ENCODE results near the gene ZRANB1.

ZRANB1 gene

GRCh38 chr10:124903111-124903510 is 38.8 kb upstream of the ZRANB1 start:
- Histone ChIP-seq H3K27me3 (replicated peaks in 2 of 5; ENCODE audit: control insufficient read depth in 4 of 5, insufficient read depth in 5 of 5, low read length in 4 of 5) (peaks cover 0 to 3% (median 0%) of the 10 kb centered on the region in 5 experiments), H3K27ac (ENCODE audit: insufficient read depth in 1 of 2, low read depth in 1 of 2, low read length in 2 of 2, poor library complexity in 1 of 2, severe bottlenecking in 2 of 2) (no peak overlapping the region), H3K4me1 (ENCODE audit: control extremely low read depth in 1 of 4, control insufficient read depth in 4 of 4, insufficient read depth in 4 of 4, low read length in 3 of 4) (no peaks in the 10 kb centered on the region), H3K36me3 (ENCODE audit: control insufficient read depth in 4 of 4, insufficient read depth in 4 of 4, low read length in 3 of 4) (no peaks in the 10 kb centered on the region), H3K9me3 (ENCODE audit: control extremely low read depth in 1 of 5, control insufficient read depth in 4 of 5, insufficient read depth in 2 of 5, low read depth in 1 of 5, low read length in 4 of 5) (no peaks in the 10 kb centered on the region), H3K4me3 (ENCODE audit: control insufficient read depth in 1 of 7, extremely low read depth in 1 of 7, insufficient read depth in 4 of 7, low read depth in 2 of 7, low read length in 6 of 7) (no peak overlapping the region)
- POLR2A ChIA-PET = no interaction called here
- CTCF ChIA-PET = interaction anchor here (1.4 kb wide), 1 partner anchor 13 kb away, joined by 3 read pairs; no protein-coding TSS in a partner anchor
- 88% methylated on average over 2 of the region's 2 CpGs for WGBS (ENCODE audit: insufficient coverage)
- no peak for DNase-seq

DNA sequence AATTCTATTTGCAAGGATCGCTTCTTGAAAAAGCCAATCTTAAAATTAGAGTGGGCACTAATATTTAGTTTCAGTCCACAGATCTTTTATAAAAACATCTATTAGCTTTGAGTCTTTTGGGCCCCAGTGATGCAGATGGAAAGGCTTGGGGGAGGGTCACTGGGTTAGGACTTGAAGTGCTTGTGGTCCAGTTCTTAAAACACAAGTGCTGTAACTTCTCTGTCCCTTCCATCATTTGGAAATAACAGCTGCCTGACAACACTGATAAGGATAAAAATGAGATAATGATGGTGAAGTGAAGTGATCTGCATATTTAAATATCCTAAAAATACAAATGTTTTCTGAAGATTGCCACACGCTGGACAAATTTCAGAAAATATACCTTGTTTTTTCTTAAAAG is 37.1 kb upstream of the ZRANB1 start:
- ChIA-PET POLR2A (interaction anchor here (0.7 kb wide), 1 partner anchor 49 kb away, joined by 3 read pairs; no protein-coding TSS in a partner anchor), CTCF (no interaction called here)
- no peak for DNase-seq
- H3K36me3 ChIP-seq (ENCODE audit: control insufficient read depth in 4 of 4, insufficient read depth in 4 of 4, low read length in 3 of 4) = no peaks in the 10 kb centered on the region
- H3K9me3 ChIP-seq (ENCODE audit: control extremely low read depth in 1 of 5, control insufficient read depth in 4 of 5, insufficient read depth in 2 of 5, low read depth in 1 of 5, low read length in 4 of 5) = no peaks in the 10 kb centered on the region
- no peaks in the 10 kb centered on the region for H3K4me1 ChIP-seq (ENCODE audit: control extremely low read depth in 1 of 4, control insufficient read depth in 4 of 4, insufficient read depth in 4 of 4, low read length in 3 of 4)
- H3K27ac ChIP-seq (ENCODE audit: insufficient read depth in 1 of 2, low read depth in 1 of 2, low read length in 2 of 2, poor library complexity in 1 of 2, severe bottlenecking in 2 of 2) = no peak overlapping the region
- WGBS (ENCODE audit: insufficient coverage) = 80% methylated on average over 1 of the region's 2 CpGs
- H3K27me3 ChIP-seq (replicated peaks in 2 of 5; ENCODE audit: control insufficient read depth in 4 of 5, insufficient read depth in 5 of 5, low read length in 4 of 5) = peaks cover 0 to 2% (median 0%) of the 10 kb centered on the region in 5 experiments
- H3K4me3 ChIP-seq (ENCODE audit: control insufficient read depth in 1 of 7, extremely low read depth in 1 of 7, insufficient read depth in 4 of 7, low read depth in 2 of 7, low read length in 6 of 7) = no peak overlapping the region

DNA sequence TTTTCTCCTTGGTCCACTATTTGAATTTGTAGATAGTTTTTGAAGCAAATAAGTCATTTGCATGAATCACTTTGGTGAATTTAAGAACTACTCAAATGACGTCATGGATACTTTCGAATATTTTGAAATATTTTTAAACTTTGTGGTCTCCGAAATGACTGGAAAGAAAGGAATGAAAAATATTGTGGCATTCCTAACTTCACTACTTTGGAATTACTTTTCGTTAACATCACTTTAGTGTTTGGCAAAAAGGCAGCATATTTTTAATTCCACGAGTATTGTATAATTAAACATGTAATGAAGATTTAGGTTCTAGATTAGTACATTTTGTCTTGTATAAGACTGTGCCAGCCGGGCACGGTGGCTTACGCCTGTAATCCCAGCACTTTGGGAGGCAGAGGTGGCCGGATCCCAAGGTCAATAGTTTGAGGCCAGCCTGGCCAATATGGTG is 35.3 kb upstream of the ZRANB1 start:
- DNase-seq = no peak
- no peaks in the 10 kb centered on the region for H3K27me3 ChIP-seq (replicated peaks in 2 of 5; ENCODE audit: control insufficient read depth in 4 of 5, insufficient read depth in 5 of 5, low read length in 4 of 5)
- no peaks in the 10 kb centered on the region for H3K36me3 ChIP-seq (ENCODE audit: control insufficient read depth in 4 of 4, insufficient read depth in 4 of 4, low read length in 3 of 4)
- H3K9me3 ChIP-seq (ENCODE audit: control extremely low read depth in 1 of 5, control insufficient read depth in 4 of 5, insufficient read depth in 2 of 5, low read depth in 1 of 5, low read length in 4 of 5) = no peaks in the 10 kb centered on the region
- no peak overlapping the region for H3K4me3 ChIP-seq (ENCODE audit: control insufficient read depth in 1 of 7, extremely low read depth in 1 of 7, insufficient read depth in 4 of 7, low read depth in 2 of 7, low read length in 6 of 7)
- CTCF ChIA-PET = no interaction called here
- no peak overlapping the region for H3K27ac ChIP-seq (ENCODE audit: insufficient read depth in 1 of 2, low read depth in 1 of 2, low read length in 2 of 2, poor library complexity in 1 of 2, severe bottlenecking in 2 of 2)
- POLR2A ChIA-PET = no interaction called here
- 96% methylated on average over 5 of the region's 9 CpGs for WGBS (ENCODE audit: insufficient coverage)
- H3K4me1 ChIP-seq (ENCODE audit: control extremely low read depth in 1 of 4, control insufficient read depth in 4 of 4, insufficient read depth in 4 of 4, low read length in 3 of 4) = peaks cover 1 to 10% (median 9%) of the 10 kb centered on the region in 4 experiments

DNA sequence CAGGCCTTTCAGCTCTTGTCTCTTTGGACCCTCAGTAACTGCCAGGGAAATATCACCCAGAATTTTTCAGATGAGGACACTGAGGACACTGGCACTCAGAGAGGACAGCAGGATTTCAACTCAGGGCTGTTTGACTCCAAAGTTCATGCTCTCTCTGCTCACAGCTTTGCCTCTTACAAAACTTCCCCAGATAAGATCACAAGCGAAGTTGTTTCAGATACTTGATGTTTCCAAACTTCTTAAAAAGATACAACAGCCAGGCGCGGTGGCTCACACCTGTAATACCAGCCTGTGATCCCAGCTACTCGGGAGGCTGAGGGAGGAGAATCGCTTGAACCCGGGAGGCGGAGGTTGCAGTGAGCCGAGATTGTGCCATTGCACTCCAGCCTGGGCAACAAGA is 32.4 kb upstream of the ZRANB1 start:
- Histone ChIP-seq H3K9me3 (ENCODE audit: control extremely low read depth in 1 of 5, control insufficient read depth in 4 of 5, insufficient read depth in 2 of 5, low read depth in 1 of 5, low read length in 4 of 5) (no peaks in the 10 kb centered on the region), H3K36me3 (ENCODE audit: control insufficient read depth in 4 of 4, insufficient read depth in 4 of 4, low read length in 3 of 4) (no peaks in the 10 kb centered on the region), H3K27ac (ENCODE audit: insufficient read depth in 1 of 2, low read depth in 1 of 2, low read length in 2 of 2, poor library complexity in 1 of 2, severe bottlenecking in 2 of 2) (no peak overlapping the region), H3K4me3 (ENCODE audit: control insufficient read depth in 1 of 7, extremely low read depth in 1 of 7, insufficient read depth in 4 of 7, low read depth in 2 of 7, low read length in 6 of 7) (no peak overlapping the region), H3K4me1 (ENCODE audit: control extremely low read depth in 1 of 4, control insufficient read depth in 4 of 4, insufficient read depth in 4 of 4, low read length in 3 of 4) (peaks cover 6 to 20% (median 18%) of the 10 kb centered on the region in 4 experiments), H3K27me3 (replicated peaks in 2 of 5; ENCODE audit: control insufficient read depth in 4 of 5, insufficient read depth in 5 of 5, low read length in 4 of 5) (no peaks in the 10 kb centered on the region)
- ChIA-PET POLR2A (no interaction called here), CTCF (interaction anchor here (0.7 kb wide), 1 partner anchor 882 kb away, joined by 3 read pairs; no protein-coding TSS in a partner anchor)
- WGBS (ENCODE audit: insufficient coverage) = 90% methylated on average over 3 of the region's 8 CpGs
- no peak for DNase-seq

DNA sequence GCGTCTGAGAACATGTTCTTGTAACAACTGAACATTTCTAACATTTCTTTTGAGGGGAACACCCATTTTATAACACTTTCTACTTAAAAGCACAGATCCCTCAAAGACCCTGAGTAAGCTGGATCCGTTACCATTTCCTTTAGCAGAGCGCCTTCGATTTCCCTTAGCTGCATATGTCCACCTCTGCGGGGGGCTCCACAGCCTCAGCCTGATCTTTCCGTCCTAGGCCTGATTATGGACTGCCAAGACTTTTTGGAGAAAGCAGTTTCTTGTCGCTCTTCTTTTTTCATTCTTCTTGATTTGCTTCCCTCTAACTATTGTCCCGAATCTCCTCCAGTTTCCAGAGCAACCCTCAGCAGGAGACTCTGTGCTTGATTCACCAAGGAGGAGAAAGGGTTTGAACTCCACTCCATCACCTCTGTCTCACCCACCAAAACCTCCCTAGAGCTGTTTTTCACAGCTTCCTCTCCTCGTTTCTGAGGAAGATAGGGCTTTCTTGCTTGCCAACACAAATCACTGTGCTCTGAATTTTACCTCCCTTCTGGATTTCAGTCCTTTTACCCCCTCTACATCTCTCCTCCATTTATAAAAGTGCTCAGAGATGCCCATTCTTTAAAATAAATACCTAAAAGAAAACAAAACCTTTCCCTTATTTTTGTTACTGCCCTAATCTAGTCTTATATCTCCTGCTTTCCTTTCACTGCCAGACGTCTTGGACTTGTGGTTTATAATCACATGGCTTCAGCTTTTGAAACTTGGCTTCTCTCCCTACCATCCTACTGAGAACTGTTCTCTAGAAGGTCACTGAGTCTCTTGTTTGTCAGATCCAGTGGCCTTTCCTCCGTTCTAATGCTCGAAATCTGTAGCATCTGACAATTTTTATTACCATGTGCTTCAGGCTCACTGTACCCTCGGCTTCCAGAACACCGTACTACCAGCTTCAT is 30.5 kb upstream of the ZRANB1 start:
- DNase-seq = peak; percentile 50 to 71 (median 62)
- POLR2A ChIA-PET = interaction anchor here (0.6 kb wide), 1 partner anchor 248 kb away, joined by 3 read pairs; no protein-coding TSS in a partner anchor
- WGBS (ENCODE audit: insufficient coverage) = 16% methylated on average over 14 of the region's 14 CpGs
- no peaks in the 10 kb centered on the region for H3K36me3 ChIP-seq (ENCODE audit: control insufficient read depth in 4 of 4, insufficient read depth in 4 of 4, low read length in 3 of 4)
- peak overlapping the region in 5 of 7 experiments; percentile 9 to 63 (median 30) for H3K4me3 ChIP-seq (ENCODE audit: control insufficient read depth in 1 of 7, extremely low read depth in 1 of 7, insufficient read depth in 4 of 7, low read depth in 2 of 7, low read length in 6 of 7)
- no peaks in the 10 kb centered on the region for H3K27me3 ChIP-seq (replicated peaks in 2 of 5; ENCODE audit: control insufficient read depth in 4 of 5, insufficient read depth in 5 of 5, low read length in 4 of 5)
- CTCF ChIA-PET = interaction anchor here (1.0 to 1.2 kb wide), 2 partner anchors 11 to 81 kb away, joined by 3 read pairs; no protein-coding TSS in a partner anchor
- H3K9me3 ChIP-seq (ENCODE audit: control extremely low read depth in 1 of 5, control insufficient read depth in 4 of 5, insufficient read depth in 2 of 5, low read depth in 1 of 5, low read length in 4 of 5) = no peaks in the 10 kb centered on the region
- H3K27ac ChIP-seq (ENCODE audit: insufficient read depth in 1 of 2, low read depth in 1 of 2, low read length in 2 of 2, poor library complexity in 1 of 2, severe bottlenecking in 2 of 2) = peak overlapping the region in 1 of 2 experiments; percentile 67
- peaks cover 14 to 28% (median 23%) of the 10 kb centered on the region in 4 experiments for H3K4me1 ChIP-seq (ENCODE audit: control extremely low read depth in 1 of 4, control insufficient read depth in 4 of 4, insufficient read depth in 4 of 4, low read length in 3 of 4)

DNA sequence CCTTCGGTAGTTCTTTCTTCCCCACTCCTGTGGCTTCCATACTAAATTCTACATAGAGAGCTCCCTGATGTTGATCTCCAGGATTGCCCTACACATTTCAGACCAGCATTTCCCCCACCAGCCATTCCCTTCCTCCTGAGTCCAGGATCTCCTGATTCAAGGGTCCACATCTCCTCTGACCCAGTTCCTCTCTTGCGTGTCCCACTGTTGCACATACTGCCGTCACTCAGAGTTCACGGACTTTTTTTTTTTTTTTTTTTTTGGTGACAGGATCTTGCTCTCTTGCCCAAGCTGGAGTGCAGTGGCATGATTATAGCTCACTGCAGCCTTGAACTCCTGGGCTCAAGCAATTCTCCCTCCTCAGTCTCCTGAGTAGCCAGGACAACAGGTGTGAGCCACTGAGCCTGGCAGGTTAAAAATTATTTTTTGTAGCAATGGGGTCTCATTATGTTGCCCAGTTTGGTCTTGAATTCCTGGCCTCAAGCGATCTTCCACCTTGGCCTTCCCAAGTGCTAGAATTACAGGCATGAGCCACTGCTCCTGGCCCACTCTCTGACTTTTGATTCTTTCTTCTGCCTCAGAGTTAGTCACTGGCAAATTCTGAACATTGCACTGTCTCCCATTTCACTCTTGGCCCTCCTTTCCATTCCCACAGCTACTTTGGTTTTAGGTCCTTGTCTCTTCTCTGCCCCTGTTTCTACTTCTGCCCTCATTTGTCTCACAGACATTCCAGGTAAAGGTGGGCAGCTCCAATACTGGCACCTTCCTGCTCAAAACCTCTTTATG is 29.6 kb upstream of the ZRANB1 start:
- ChIA-PET POLR2A (interaction anchor here (0.6 kb wide), 1 partner anchor 247 kb away, joined by 3 read pairs; no protein-coding TSS in a partner anchor), CTCF (interaction anchor here (0.6 to 1.2 kb wide), 2 partner anchors 80 to 117 kb away, joined by 3 read pairs; no protein-coding TSS in a partner anchor)
- peaks cover 14 to 28% (median 23%) of the 10 kb centered on the region in 4 experiments for H3K4me1 ChIP-seq (ENCODE audit: control extremely low read depth in 1 of 4, control insufficient read depth in 4 of 4, insufficient read depth in 4 of 4, low read length in 3 of 4)
- 45% methylated on average over 5 of the region's 5 CpGs for WGBS (ENCODE audit: insufficient coverage)
- peak in 1 of 3 donors; percentile 7 for DNase-seq
- no peaks in the 10 kb centered on the region for H3K9me3 ChIP-seq (ENCODE audit: control extremely low read depth in 1 of 5, control insufficient read depth in 4 of 5, insufficient read depth in 2 of 5, low read depth in 1 of 5, low read length in 4 of 5)
- no peaks in the 10 kb centered on the region for H3K27me3 ChIP-seq (replicated peaks in 2 of 5; ENCODE audit: control insufficient read depth in 4 of 5, insufficient read depth in 5 of 5, low read length in 4 of 5)
- no peaks in the 10 kb centered on the region for H3K36me3 ChIP-seq (ENCODE audit: control insufficient read depth in 4 of 4, insufficient read depth in 4 of 4, low read length in 3 of 4)
- no peak overlapping the region for H3K27ac ChIP-seq (ENCODE audit: insufficient read depth in 1 of 2, low read depth in 1 of 2, low read length in 2 of 2, poor library complexity in 1 of 2, severe bottlenecking in 2 of 2)
- H3K4me3 ChIP-seq (ENCODE audit: control insufficient read depth in 1 of 7, extremely low read depth in 1 of 7, insufficient read depth in 4 of 7, low read depth in 2 of 7, low read length in 6 of 7) = peak overlapping the region in 5 of 7 experiments; percentile 9 to 63 (median 22)

Measured in common myeloid progenitor, CD34-positive (primary cell).